GM12878 (cell line): ENCODE measurements around the gene TBCD. TPM values are rescaled to one million over a fixed set of nuclear protein-coding genes. Genes with fewer than 3 reads are reported as not detected.

Experiments
- ATAC-seq: fragments of 200-7000 bp; cut with Tn5 transposase; 3 replicates; pipeline ENCODE4 v1.9.1; 2020; ENCODE audit warnings: mild to moderate bottlenecking, moderate library complexity
- BruUV-seq: library from RNA; stranded (reverse); fragments of 400-500 nt; replicated peaks from 2 replicates; lab custom pipeline; 2021; lab: Mats Ljungman, UMichigan
- CTCF ChIA-PET: fragments of 300-600 bp; sonication (Branson Sonifier 250); formaldehyde crosslinking; extraction: SDS; loops from one replicate; lab custom pipeline; 2021; ENCODE audit warnings: inconsistent platforms; lab: Yijun Ruan, JAX
- POLR2A ChIA-PET: fragments of 350-600 bp; formaldehyde crosslinking; extraction: SDS; loops from one replicate; lab custom pipeline; 2021; ENCODE audit warnings: inconsistent platforms; lab: Charles Lee
- RAD21 ChIA-PET: fragments of 300-600 bp; sonication (Branson Sonifier 250); formaldehyde crosslinking; loops from one replicate; lab custom pipeline; 2023; ENCODE audit warnings: antibody characterized with exemption; ENCODE audit not compliant: unreplicated experiment; lab: Charles Lee
- SMC1A ChIA-PET: fragments of 300-600 bp; sonication (Branson Sonifier 250); formaldehyde crosslinking; loops from one replicate; lab custom pipeline; 2023; ENCODE audit not compliant: unreplicated experiment, uncharacterized antibody; lab: Charles Lee
- DNase-seq: peaks from one replicate; pipeline ENCODE4 v3.0.0-alpha.2; 2011; ENCODE audit warnings: low read depth, low spot score
- FAIRE-seq: peaks from 3 replicates; lab custom pipeline; 2011; peaks lifted over from hg19 to GRCh38; lab: Jason Lieb, UNC
- H2AFZ ChIP-seq: 2 replicates; pipeline ENCODE4 v1.6.0; 2011; ENCODE audit warnings: low read depth, low read length, control low read depth; ENCODE audit not compliant: control insufficient read depth
- H3K27ac ChIP-seq: 2 replicates; pipeline ENCODE4 v1.5.1; 2011; ENCODE audit warnings: control low read depth; ENCODE audit not compliant: control insufficient read depth, insufficient read depth
- H3K27me3 ChIP-seq, 2 experiments: replicated peaks in 1 of 2; 2 replicates each; pipeline versions ENCODE4 v1.6.0 to v1.6.1; 2011; ENCODE audit warnings: low read length in 1 of 2; ENCODE audit not compliant: control insufficient read depth in 2 of 2, insufficient read depth in 2 of 2
- H3K36me3 ChIP-seq, 2 experiments: 2 replicates each; pipeline ENCODE4 v1.5.1; 2011; ENCODE audit warnings: low read length in 1 of 2; ENCODE audit not compliant: control insufficient read depth in 2 of 2, insufficient read depth in 2 of 2
- H3K4me1 ChIP-seq: 2 replicates; pipeline ENCODE4 v1.6.1; 2011; ENCODE audit warnings: mild to moderate bottlenecking, low read length, moderate library complexity, mixed read lengths; ENCODE audit not compliant: control insufficient read depth, insufficient read depth
- H3K4me2 ChIP-seq: 2 replicates; pipeline ENCODE4 v1.6.0; 2011; ENCODE audit warnings: control low read depth; ENCODE audit not compliant: control insufficient read depth, insufficient read depth
- H3K4me3 ChIP-seq: fragments of 200-600 bp; sonication (generic); 2 replicates; pipeline ENCODE4 v1.5.1; 2016
- H3K79me2 ChIP-seq: 2 replicates; pipeline ENCODE4 v1.6.0; 2011; ENCODE audit warnings: low read length; ENCODE audit not compliant: control insufficient read depth, insufficient read depth
- H3K9ac ChIP-seq: 2 replicates; pipeline ENCODE4 v1.8.0; 2011; ENCODE audit warnings: low read length, control low read depth, mixed read lengths; ENCODE audit not compliant: control insufficient read depth, insufficient read depth
- H3K9me3 ChIP-seq: replicated peaks from 3 replicates; pipeline ENCODE4 v1.5.1; 2011; ENCODE audit warnings: mild to moderate bottlenecking, low read length; ENCODE audit not compliant: control insufficient read depth, insufficient read depth
- H4K20me1 ChIP-seq: 2 replicates; pipeline ENCODE4 v1.6.0; 2011; ENCODE audit not compliant: control insufficient read depth, insufficient read depth
- BCL11A ChIP-seq: IDR thresholded peaks from 2 replicates; pipeline ENCODE4 v1.6.1; 2011; ENCODE audit warnings: low read depth, low read length
- BCL3 ChIP-seq: IDR thresholded peaks from 2 replicates; pipeline ENCODE4 v1.6.1; 2011; ENCODE audit warnings: borderline replicate concordance, low read depth, mild to moderate bottlenecking, moderate library complexity, low read length; ENCODE audit not compliant: insufficient read depth, poor library complexity, severe bottlenecking
- NFYB ChIP-seq: IDR thresholded peaks from 2 replicates; pipeline ENCODE4 v1.6.1; 2011; ENCODE audit warnings: low read depth, mild to moderate bottlenecking, low read length, improper control_type of control experiment, moderate library complexity; ENCODE audit not compliant: insufficient read depth
- POLR2AphosphoS2 ChIP-seq: IDR thresholded peaks from 2 replicates; pipeline ENCODE4 v1.6.1; 2011; ENCODE audit warnings: low read depth, mild to moderate bottlenecking, low read length, improper control_type of control experiment, moderate library complexity
- WGBS: methylation state at CpG from one replicate; pipeline ENCODE4 v1.1.6; 2016; ENCODE audit warnings: low lambda C conversion rate; ENCODE audit not compliant: insufficient replicate concordance, insufficient coverage; ENCODE audit errors: missing lambda C conversion rate; 5-methylcytosine and 5-hydroxymethylcytosine counted together
- in situ Hi-C: fragments of 300-500 bp; cut with MboI; formaldehyde crosslinking; loops from 9 replicates; pipeline ENCODE4 v1.14.3; 2018; ENCODE audit warnings: mixed read lengths
- intact Hi-C: fragments of 100-400 bp; cut with micrococcal nuclease; formaldehyde crosslinking; loops from one replicate; pipeline ENCODE4 v1.14.2; 2022; ENCODE audit not compliant: unreplicated experiment
- polyA plus RNA-seq, 11 experiments: library from polyadenylated mRNA; depleted of rRNA in 4 of 11; unstranded in 6 of 11; stranded (reverse) in 5 of 11; fragments of >200 nt; fragmentation: Nextera tagmentation in 4 of 11; fragmentation: Illumina TruSeq in 1 of 11; extraction: Ambion mirVana in 4 of 11; extraction: Trizol in 1 of 11; gene quantifications; 1 replicate in 1 of 11; 2 replicates in 10 of 11; pipeline versions ENCODE4 v1.2.1 to v1.2.3, GENCODE V29; 2011 to 2016; ENCODE audit warnings: inconsistent platforms in 2 of 11, missing spikeins in 2 of 11, low read depth in 1 of 11
- total RNA-seq, 4 experiments: library from RNA; depleted of rRNA in 3 of 4; stranded (reverse); fragments of >200 nt in 3 of 4; fragmentation: Illumina TruSeq in 1 of 4; extraction: Trizol in 1 of 4; gene quantifications; 2 replicates each; pipeline versions ENCODE4 v1.2.1 to v1.2.3, GENCODE V29; 2013 to 2021

The TBCD gene
- total and polyA plus RNA-seq, 10 of the 15 experiments (the other 5 are each of a cell fraction or from before 2014, with no cell fraction given), result 10.3 to 114 (median 52.4) TPM

GRCh38 chr17:82938873-82939620 is 187.2 kb downstream of the TBCD start:
- Histone ChIP-seq H3K27me3 (no peaks in the 10 kb centered on the region), H2AFZ (no peak overlapping the region), H3K9ac (no peak overlapping the region), H3K27ac (no peak overlapping the region)
- in situ Hi-C loops, result no loop called here
- 96% methylated on average over 15 of the region's 26 CpGs for WGBS
- no peak for FAIRE-seq
- ChIA-PET RAD21 (no interaction called here), CTCF (no interaction called here)
- TF ChIP-seq BCL3, result peak; percentile 40
- no peak for TF ChIP-seq POLR2AphosphoS2
- TF ChIP-seq, all 136 proteins: peak for 1
- ChIA-PET SMC1A (no interaction called here), POLR2A (no interaction called here)
- ATAC-seq (no peak), DNase-seq (no peak)
- Histone ChIP-seq H4K20me1 (no peaks in the 10 kb centered on the region), H3K4me2 (no peak overlapping the region), H3K4me1 (no peaks in the 10 kb centered on the region), H3K36me3 (peaks cover 15 to 42% of the 10 kb centered on the region in 2 experiments; a peak in 3 of 4 replicates), H3K79me2 (no peaks in the 10 kb centered on the region), H3K4me3 (no peak overlapping the region), H3K9me3 (peaks cover 4% of the 10 kb centered on the region; the same call in 2 of the 3 replicates)
- intact Hi-C loops, result no loop called here
- no TSS peak for BruUV-seq

GRCh38 chr17:82939621-82940135 is 187.8 kb downstream of the TBCD start:
- H3K4me1 ChIP-seq, result no peaks in the 10 kb centered on the region
- no peak overlapping the region for H3K27ac ChIP-seq
- ChIA-PET CTCF (no interaction called here), POLR2A (no interaction called here), SMC1A (no interaction called here), RAD21 (no interaction called here)
- in situ Hi-C loops (no loop called here), intact Hi-C loops (no loop called here)
- peaks cover 15 to 41% of the 10 kb centered on the region in 2 experiments; a peak in 3 of 4 replicates for H3K36me3 ChIP-seq
- no peaks in the 10 kb centered on the region for H3K79me2 ChIP-seq
- H3K4me3 ChIP-seq, result no peak overlapping the region
- TF ChIP-seq BCL11A (no peak), NFYB (no peak)
- BruUV-seq, result no TSS peak
- FAIRE-seq, result no peak
- H3K27me3 ChIP-seq, result no peaks in the 10 kb centered on the region
- peaks cover 10% of the 10 kb centered on the region; the same call in 2 of the 3 replicates for H3K9me3 ChIP-seq
- no peak for DNase-seq
- no peak for ATAC-seq
- no peak overlapping the region for H2AFZ ChIP-seq
- H4K20me1 ChIP-seq, result no peaks in the 10 kb centered on the region
- 91% methylated on average over 10 of the region's 10 CpGs for WGBS
- H3K4me2 ChIP-seq, result no peak overlapping the region
- no peak overlapping the region for H3K9ac ChIP-seq
